Prostate gland (tissue), 2 donors: ENCODE data around the gene CNTNAP2. TPM values are rescaled to one million over a fixed set of nuclear protein-coding genes. Genes with fewer than 3 reads are reported as not detected.

ENCODE experiments used
- DNase-seq: peaks from one replicate; pipeline ENCODE4 v3.0.0-alpha.2; 2019; ENCODE audit warnings: low spot score
- H3K27ac ChIP-seq, 2 donors: fragments of 200-600 bp; sonication (generic); 2 replicates each; pipeline ENCODE4 v1.5.1; 2017 to 2019
- H3K27me3 ChIP-seq: fragments of 200-600 bp; sonication (generic); replicated peaks from 2 replicates; pipeline ENCODE4 v1.5.1; 2019; ENCODE audit not compliant: insufficient read depth
- H3K36me3 ChIP-seq, 2 donors: fragments of 200-600 bp; sonication (generic); 1 replicate in 1 of 2; 2 replicates in 1 of 2; pipeline versions ENCODE4 v1.5.1 to v1.8.1; 2017 to 2019
- H3K4me1 ChIP-seq: fragments of 200-600 bp; sonication (generic); replicated peaks from 2 replicates; pipeline ENCODE4 v1.5.1; 2019
- H3K4me3 ChIP-seq, 2 donors: fragments of 200-600 bp; sonication (generic); 2 replicates each; pipeline ENCODE4 v1.5.1; 2017 to 2019
- H3K9me3 ChIP-seq: fragments of 200-600 bp; sonication (generic); 2 replicates; pipeline ENCODE4 v1.5.1; 2017
- POLR2A ChIP-seq: fragments of 450-650 bp; IDR thresholded peaks from one replicate; pipeline ENCODE4 v1.6.1; 2016; ENCODE audit warnings: antibody characterized with exemption, mild to moderate bottlenecking
- POLR2AphosphoS5 ChIP-seq: sonication (generic); formaldehyde crosslinking; IDR thresholded peaks from one replicate; pipeline ENCODE4 v1.6.1; 2017; ENCODE audit warnings: antibody characterized with exemption
- WGBS: methylation state at CpG from one replicate; pipeline ENCODE4 v1.1.5; 2018; 5-methylcytosine and 5-hydroxymethylcytosine counted together
- intact Hi-C: fragments of 100-400 bp; cut with DNase I; formaldehyde crosslinking; loops from one replicate; pipeline ENCODE4 v1.14.2; 2022
- total RNA-seq, 2 donors: library from RNA; depleted of rRNA; stranded (reverse); fragments of >200 nt; gene quantifications; one replicate each; pipeline ENCODE4 v1.1.0, GENCODE V29; 2016
- TF ChIP-seq, protein P1 (sequence below), 4 experiments: fragments of 200-600 bp in 2 of 4; fragments of 450-650 bp in 2 of 4; sonication (generic) in 2 of 4; IDR thresholded peaks; 1 replicate in 3 of 4; 2 replicates in 1 of 4; pipeline ENCODE4 v1.5.1; 2016 to 2019; ENCODE audit warnings: antibody characterized with exemption in 4 of 4, mild to moderate bottlenecking in 2 of 4, moderate library complexity in 2 of 4

CNTNAP2 gene
- total RNA-seq, 2 donors from 2014 or later: 10.6 to 43.7 TPM

DNA sequence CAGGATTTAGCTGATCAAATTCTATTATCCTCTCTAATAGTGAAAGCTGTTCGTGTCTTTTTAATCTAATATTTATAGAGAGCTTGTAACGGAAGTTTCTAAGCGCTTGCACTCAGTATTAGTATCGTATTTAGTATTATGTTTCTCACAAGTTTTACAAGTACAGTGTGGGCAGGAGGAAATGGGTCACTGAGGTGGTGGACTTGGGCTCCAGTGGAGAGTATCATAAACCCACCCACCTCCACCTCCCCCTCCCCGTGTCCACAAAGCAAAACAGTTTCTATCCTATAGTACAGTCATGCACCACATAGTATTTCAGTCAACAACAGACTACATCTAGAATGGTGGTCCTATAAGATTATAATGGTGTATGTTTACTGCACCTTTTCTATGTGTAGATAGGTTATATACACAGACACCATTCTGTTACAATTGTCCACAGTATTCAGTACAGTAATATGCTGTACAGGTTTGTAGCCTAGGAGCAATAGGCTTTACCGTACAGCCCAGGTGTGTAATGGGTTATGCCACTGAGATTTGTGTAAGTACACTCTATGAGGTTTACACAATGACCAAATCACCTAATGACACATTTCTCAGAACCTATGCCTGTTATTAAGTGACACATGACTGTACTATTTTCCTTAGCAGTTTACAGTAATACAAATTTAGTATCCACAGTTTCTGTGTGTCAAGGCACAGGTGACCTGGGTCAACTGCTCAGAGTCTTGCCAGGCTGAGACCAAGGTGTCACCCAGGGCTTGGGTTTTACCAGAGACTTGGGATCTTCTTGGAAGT lies 1452.7 kb downstream of the CNTNAP2 start:
- H3K4me3 ChIP-seq: no peak overlapping the region
- intact Hi-C loops: no loop called here
- no peak for TF ChIP-seq POLR2AphosphoS5
- no peak for TF ChIP-seq POLR2A
- no peaks in the 10 kb centered on the region for H3K4me1 ChIP-seq
- H3K9me3 ChIP-seq: no peaks in the 10 kb centered on the region
- H3K36me3 ChIP-seq: no peaks in the 10 kb centered on the region
- H3K27me3 ChIP-seq: no peaks in the 10 kb centered on the region
- no peak for DNase-seq
- H3K27ac ChIP-seq: no peak overlapping the region
- 35% methylated on average over 6 of the region's 6 CpGs for WGBS

DNA sequence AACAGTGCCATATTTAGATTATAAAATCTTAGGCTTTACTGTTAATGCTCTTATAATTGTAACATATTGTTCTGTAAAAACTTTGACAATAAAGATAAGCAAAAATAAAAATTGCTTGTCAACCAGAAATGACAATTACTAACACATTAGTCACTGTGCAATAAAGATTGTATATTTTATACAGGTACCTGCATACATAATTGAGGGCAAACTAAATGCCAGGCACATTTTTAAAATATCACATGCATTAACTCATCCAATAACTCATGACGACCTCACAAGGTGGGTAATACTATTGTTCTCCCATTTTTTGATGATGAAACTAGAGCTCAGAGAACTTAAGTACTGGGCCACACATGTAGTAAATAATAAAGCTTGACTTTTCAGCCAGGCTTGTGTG lies 1453.8 kb downstream of the CNTNAP2 start:
- 48% methylated on average over 1 of the region's 1 CpG for WGBS
- no peaks in the 10 kb centered on the region for H3K4me1 ChIP-seq
- no peaks in the 10 kb centered on the region for H3K36me3 ChIP-seq
- no peaks in the 10 kb centered on the region for H3K27me3 ChIP-seq
- H3K4me3 ChIP-seq: no peak overlapping the region
- intact Hi-C loops: no loop called here
- H3K9me3 ChIP-seq: no peaks in the 10 kb centered on the region
- TF ChIP-seq, protein P1, sequence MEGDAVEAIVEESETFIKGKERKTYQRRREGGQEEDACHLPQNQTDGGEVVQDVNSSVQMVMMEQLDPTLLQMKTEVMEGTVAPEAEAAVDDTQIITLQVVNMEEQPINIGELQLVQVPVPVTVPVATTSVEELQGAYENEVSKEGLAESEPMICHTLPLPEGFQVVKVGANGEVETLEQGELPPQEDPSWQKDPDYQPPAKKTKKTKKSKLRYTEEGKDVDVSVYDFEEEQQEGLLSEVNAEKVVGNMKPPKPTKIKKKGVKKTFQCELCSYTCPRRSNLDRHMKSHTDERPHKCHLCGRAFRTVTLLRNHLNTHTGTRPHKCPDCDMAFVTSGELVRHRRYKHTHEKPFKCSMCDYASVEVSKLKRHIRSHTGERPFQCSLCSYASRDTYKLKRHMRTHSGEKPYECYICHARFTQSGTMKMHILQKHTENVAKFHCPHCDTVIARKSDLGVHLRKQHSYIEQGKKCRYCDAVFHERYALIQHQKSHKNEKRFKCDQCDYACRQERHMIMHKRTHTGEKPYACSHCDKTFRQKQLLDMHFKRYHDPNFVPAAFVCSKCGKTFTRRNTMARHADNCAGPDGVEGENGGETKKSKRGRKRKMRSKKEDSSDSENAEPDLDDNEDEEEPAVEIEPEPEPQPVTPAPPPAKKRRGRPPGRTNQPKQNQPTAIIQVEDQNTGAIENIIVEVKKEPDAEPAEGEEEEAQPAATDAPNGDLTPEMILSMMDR (IDR thresholded peaks at IDR 0.05): no peak
- TF ChIP-seq POLR2AphosphoS5 (no peak), POLR2A (no peak)
- H3K27ac ChIP-seq: no peak overlapping the region
- no peak for DNase-seq

DNA sequence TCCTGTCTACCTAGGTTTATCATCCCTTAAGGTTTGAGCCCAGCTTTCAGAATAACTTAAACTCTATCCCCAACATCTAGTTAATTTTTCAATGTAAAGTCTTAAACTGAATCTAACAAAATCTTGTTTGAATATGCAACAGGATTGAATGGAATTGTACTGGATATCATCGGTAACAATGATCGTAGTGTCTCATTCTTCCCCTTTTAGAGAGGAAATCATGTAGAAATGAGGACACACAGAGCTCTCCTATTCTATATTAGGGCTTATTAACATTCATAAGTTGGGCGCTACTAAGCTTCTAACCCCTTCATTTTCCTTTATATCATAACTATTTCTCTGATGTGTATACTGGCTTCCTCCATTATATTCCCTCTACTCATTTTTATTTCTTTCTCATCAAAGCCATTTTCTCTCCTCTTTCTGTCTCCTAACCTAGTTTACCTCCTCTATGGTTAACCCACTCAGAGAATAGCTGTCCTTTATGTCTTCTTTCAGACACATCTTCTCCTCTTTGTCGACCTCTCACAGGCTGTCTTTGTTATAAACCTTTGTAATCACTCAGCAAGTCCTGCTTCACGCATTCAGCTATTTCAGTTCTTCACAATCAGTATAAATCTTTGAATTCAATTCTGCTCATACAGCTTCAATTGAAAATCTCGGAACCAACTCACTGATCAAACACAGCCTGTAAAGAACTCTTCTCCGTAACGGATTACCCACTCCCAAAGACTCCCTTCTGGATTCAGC lies 1455.0 kb downstream of the CNTNAP2 start:
- 88% methylated on average over 8 of the region's 8 CpGs for WGBS
- Histone ChIP-seq H3K9me3 (no peaks in the 10 kb centered on the region), H3K4me3 (no peak overlapping the region), H3K27me3 (no peaks in the 10 kb centered on the region), H3K27ac (no peak overlapping the region), H3K36me3 (no peaks in the 10 kb centered on the region), H3K4me1 (no peaks in the 10 kb centered on the region)
- TF ChIP-seq POLR2AphosphoS5 (no peak), POLR2A (no peak)
- TF ChIP-seq, protein P1 (IDR thresholded peaks at IDR 0.05): no peak
- intact Hi-C loops: no loop called here
- no peak for DNase-seq

DNA sequence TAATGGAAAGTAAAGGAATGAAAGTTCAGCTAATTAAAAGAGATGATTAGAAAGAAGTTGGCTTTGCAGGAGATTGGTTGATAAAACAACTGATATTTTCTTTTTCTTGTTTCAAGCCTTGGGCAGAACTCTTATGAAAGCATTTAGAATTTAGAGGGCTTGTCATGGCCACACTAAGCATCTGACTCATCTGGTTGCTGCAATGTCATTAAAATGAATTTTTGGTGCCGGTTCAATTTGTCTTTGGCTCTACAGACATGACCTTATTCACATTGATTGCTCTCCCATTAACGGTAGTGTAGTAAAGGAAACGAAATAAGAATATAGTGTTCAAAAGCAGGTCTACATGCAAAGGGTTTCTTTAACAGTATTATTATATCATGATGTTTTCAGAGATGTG lies 1461.6 kb downstream of the CNTNAP2 start:
- intact Hi-C loops: no loop called here
- H3K4me3 ChIP-seq: no peak overlapping the region
- H3K27ac ChIP-seq: no peak overlapping the region
- WGBS: 86% methylated on average over 3 of the region's 3 CpGs
- H3K27me3 ChIP-seq: no peaks in the 10 kb centered on the region
- H3K9me3 ChIP-seq: no peaks in the 10 kb centered on the region
- no peak for TF ChIP-seq POLR2AphosphoS5
- no peak for TF ChIP-seq POLR2A
- TF ChIP-seq, protein P1 (IDR thresholded peaks at IDR 0.05): no peak
- H3K36me3 ChIP-seq: no peaks in the 10 kb centered on the region
- H3K4me1 ChIP-seq: no peaks in the 10 kb centered on the region
- no peak for DNase-seq

DNA sequence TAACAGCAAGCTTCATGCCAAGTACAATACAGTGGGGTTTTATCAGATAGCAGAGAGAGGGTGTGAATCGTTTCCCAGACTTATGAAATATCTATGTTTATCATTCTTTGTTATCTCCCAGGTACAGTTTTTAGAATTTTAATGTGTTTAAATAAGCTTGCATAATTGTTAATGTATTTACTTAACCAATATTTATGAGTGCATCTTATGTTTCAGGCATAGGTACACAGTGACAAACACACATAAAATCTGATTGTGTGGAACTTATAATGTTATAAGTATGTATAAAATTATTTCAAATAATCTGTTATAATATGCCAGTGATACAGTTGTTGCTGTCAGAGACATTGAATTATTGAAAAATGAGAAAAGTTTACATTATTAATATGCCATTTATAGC lies 1462.5 kb downstream of the CNTNAP2 start:
- no peaks in the 10 kb centered on the region for H3K4me1 ChIP-seq
- TF ChIP-seq POLR2A (no peak), POLR2AphosphoS5 (no peak)
- TF ChIP-seq, protein P1 (IDR thresholded peaks at IDR 0.05): no peak
- H3K27me3 ChIP-seq: no peaks in the 10 kb centered on the region
- H3K36me3 ChIP-seq: no peaks in the 10 kb centered on the region
- DNase-seq: no peak
- H3K9me3 ChIP-seq: no peaks in the 10 kb centered on the region
- no peak overlapping the region for H3K4me3 ChIP-seq
- H3K27ac ChIP-seq: no peak overlapping the region
- intact Hi-C loops: no loop called here
- 25% methylated on average over 1 of the region's 1 CpG for WGBS
